MM.1S (cell line): Measurements from ENCODE around the gene WHRN.

Experiments used
- DNase-seq: peaks from one replicate; pipeline ENCODE4 v3.0.0-alpha.2; 2015
- H2AFZ ChIP-seq: fragments of 300-600 bp; sonication (generic); 2 replicates; pipeline ENCODE4 v1.6.0; 2016; ENCODE audit warnings: antibody characterized with exemption, low read length
- H3F3A ChIP-seq: fragments of 300-600 bp; sonication (generic); 2 replicates; pipeline ENCODE4 v1.6.1; 2016; ENCODE audit warnings: mild to moderate bottlenecking, antibody characterized with exemption, low read length, moderate library complexity, mixed read lengths; ENCODE audit not compliant: insufficient read depth
- H3K27ac ChIP-seq: fragments of 300-600 bp; sonication (generic); 2 replicates; pipeline ENCODE4 v1.5.1; 2016; ENCODE audit warnings: mild to moderate bottlenecking, low read length
- H3K27me3 ChIP-seq: fragments of 300-600 bp; sonication (generic); replicated peaks from 2 replicates; pipeline ENCODE4 v1.6.0; 2016; ENCODE audit warnings: low read length; ENCODE audit not compliant: insufficient read depth
- H3K36me3 ChIP-seq: fragments of 300-600 bp; sonication (generic); replicated peaks from 2 replicates; pipeline ENCODE4 v1.6.1; 2016; ENCODE audit warnings: mild to moderate bottlenecking, low read length, mixed read lengths; ENCODE audit not compliant: insufficient read depth
- H3K4me1 ChIP-seq: fragments of 300-600 bp; sonication (generic); 2 replicates; pipeline ENCODE4 v1.6.1; 2016; ENCODE audit warnings: low read length, mixed read lengths
- H3K4me2 ChIP-seq: fragments of 300-600 bp; sonication (generic); 2 replicates; pipeline ENCODE4 v1.6.0; 2016; ENCODE audit warnings: low read depth, low read length
- H3K4me3 ChIP-seq: fragments of 300-600 bp; sonication (generic); 2 replicates; pipeline ENCODE4 v1.5.1; 2016; ENCODE audit warnings: low read length, mixed read lengths
- H3K79me2 ChIP-seq: fragments of 300-600 bp; sonication (generic); 2 replicates; pipeline ENCODE4 v1.6.1; 2016; ENCODE audit warnings: mixed run types, low read length, mixed read lengths
- H3K9ac ChIP-seq: fragments of 300-600 bp; sonication (generic); 2 replicates; pipeline ENCODE4 v1.6.1; 2016; ENCODE audit warnings: low read length, mixed read lengths
- H3K9me2 ChIP-seq: fragments of 300-600 bp; sonication (generic); replicated peaks from 2 replicates; pipeline ENCODE4 v1.6.1; 2016; ENCODE audit warnings: mild to moderate bottlenecking, low read length, mixed read lengths; ENCODE audit not compliant: insufficient read depth
- H3K9me3 ChIP-seq: fragments of 300-600 bp; sonication (generic); replicated peaks from 2 replicates; pipeline ENCODE4 v1.6.1; 2016; ENCODE audit warnings: mild to moderate bottlenecking, low read length, mixed read lengths; ENCODE audit not compliant: insufficient read depth
- H4K20me1 ChIP-seq: fragments of 300-600 bp; sonication (generic); 2 replicates; pipeline ENCODE4 v1.6.1; 2016; ENCODE audit warnings: mild to moderate bottlenecking, low read length, moderate library complexity, mixed read lengths; ENCODE audit not compliant: insufficient read depth
- EZH2 ChIP-seq: fragments of 300-600 bp; sonication (generic); optimal IDR thresholded peaks from 2 replicates; pipeline ENCODE3; 2017; ENCODE audit warnings: low read depth, mild to moderate bottlenecking, antibody characterized with exemption, low read length, mixed read lengths
- EZH2phosphoT487 ChIP-seq: fragments of 300-600 bp; sonication (generic); IDR thresholded peaks from 2 replicates; pipeline ENCODE4 v1.6.1; 2018; ENCODE audit warnings: antibody characterized with exemption, low read length
- TF ChIP-seq, protein P1 (sequence below): fragments of 300-600 bp; sonication (generic); IDR thresholded peaks from 2 replicates; pipeline ENCODE4 v1.5.1; 2016; ENCODE audit warnings: antibody characterized with exemption, low read length, mixed read lengths

WHRN gene

GRCh38 chr9:114373960-114374730 lies 131.1 kb downstream of the WHRN start:
- peaks cover 51% of the 10 kb centered on the region for H3F3A ChIP-seq
- H3K4me1 ChIP-seq, result peaks cover 60% of the 10 kb centered on the region
- no peak for DNase-seq
- H3K27me3 ChIP-seq, result no peaks in the 10 kb centered on the region
- H3K4me3 ChIP-seq, result no peak overlapping the region
- H2AFZ ChIP-seq, result no peak overlapping the region
- no peaks in the 10 kb centered on the region for H4K20me1 ChIP-seq
- no peaks in the 10 kb centered on the region for H3K9me2 ChIP-seq
- TF ChIP-seq EZH2 (no peak), EZH2phosphoT487 (no peak)
- TF ChIP-seq, protein P1, sequence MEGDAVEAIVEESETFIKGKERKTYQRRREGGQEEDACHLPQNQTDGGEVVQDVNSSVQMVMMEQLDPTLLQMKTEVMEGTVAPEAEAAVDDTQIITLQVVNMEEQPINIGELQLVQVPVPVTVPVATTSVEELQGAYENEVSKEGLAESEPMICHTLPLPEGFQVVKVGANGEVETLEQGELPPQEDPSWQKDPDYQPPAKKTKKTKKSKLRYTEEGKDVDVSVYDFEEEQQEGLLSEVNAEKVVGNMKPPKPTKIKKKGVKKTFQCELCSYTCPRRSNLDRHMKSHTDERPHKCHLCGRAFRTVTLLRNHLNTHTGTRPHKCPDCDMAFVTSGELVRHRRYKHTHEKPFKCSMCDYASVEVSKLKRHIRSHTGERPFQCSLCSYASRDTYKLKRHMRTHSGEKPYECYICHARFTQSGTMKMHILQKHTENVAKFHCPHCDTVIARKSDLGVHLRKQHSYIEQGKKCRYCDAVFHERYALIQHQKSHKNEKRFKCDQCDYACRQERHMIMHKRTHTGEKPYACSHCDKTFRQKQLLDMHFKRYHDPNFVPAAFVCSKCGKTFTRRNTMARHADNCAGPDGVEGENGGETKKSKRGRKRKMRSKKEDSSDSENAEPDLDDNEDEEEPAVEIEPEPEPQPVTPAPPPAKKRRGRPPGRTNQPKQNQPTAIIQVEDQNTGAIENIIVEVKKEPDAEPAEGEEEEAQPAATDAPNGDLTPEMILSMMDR, result no peak
- peaks cover 82% of the 10 kb centered on the region for H3K79me2 ChIP-seq
- H3K36me3 ChIP-seq, result peaks cover 8% of the 10 kb centered on the region
- peak overlapping the region; percentile 68; the same call in 1 of the 2 replicates for H3K9ac ChIP-seq
- peak overlapping the region; percentile 98 for H3K27ac ChIP-seq
- no peaks in the 10 kb centered on the region for H3K9me3 ChIP-seq
- peak overlapping the region; percentile 87; the same call in 1 of the 2 replicates for H3K4me2 ChIP-seq

GRCh38 chr9:114372921-114373448 lies 132.3 kb downstream of the WHRN start:
- Histone ChIP-seq H3K9me3 (no peaks in the 10 kb centered on the region), H3K4me3 (peak overlapping the region; percentile 8; the same call in 1 of the 2 replicates), H3K9me2 (no peaks in the 10 kb centered on the region), H2AFZ (0 out of 2 replicates have a peak overlapping the region, but pooled peaks have one; percentile 4), H3K9ac (peak overlapping the region; percentile 79), H3K4me1 (peaks cover 70% of the 10 kb centered on the region), H3K36me3 (0 out of 2 replicates have a peak, but pooled peaks cover 9% of the 10 kb centered on the region), H4K20me1 (no peaks in the 10 kb centered on the region), H3K79me2 (peaks cover 80% of the 10 kb centered on the region), H3K27me3 (no peaks in the 10 kb centered on the region), H3K4me2 (peak overlapping the region; percentile 87), H3F3A (peaks cover 60% of the 10 kb centered on the region), H3K27ac (peak overlapping the region; percentile 98)
- DNase-seq, result peak; percentile 92
- TF ChIP-seq EZH2 (no peak), EZH2phosphoT487 (no peak)
- TF ChIP-seq, protein P1, result no peak; the same call in 1 of the 2 replicates

DNA sequence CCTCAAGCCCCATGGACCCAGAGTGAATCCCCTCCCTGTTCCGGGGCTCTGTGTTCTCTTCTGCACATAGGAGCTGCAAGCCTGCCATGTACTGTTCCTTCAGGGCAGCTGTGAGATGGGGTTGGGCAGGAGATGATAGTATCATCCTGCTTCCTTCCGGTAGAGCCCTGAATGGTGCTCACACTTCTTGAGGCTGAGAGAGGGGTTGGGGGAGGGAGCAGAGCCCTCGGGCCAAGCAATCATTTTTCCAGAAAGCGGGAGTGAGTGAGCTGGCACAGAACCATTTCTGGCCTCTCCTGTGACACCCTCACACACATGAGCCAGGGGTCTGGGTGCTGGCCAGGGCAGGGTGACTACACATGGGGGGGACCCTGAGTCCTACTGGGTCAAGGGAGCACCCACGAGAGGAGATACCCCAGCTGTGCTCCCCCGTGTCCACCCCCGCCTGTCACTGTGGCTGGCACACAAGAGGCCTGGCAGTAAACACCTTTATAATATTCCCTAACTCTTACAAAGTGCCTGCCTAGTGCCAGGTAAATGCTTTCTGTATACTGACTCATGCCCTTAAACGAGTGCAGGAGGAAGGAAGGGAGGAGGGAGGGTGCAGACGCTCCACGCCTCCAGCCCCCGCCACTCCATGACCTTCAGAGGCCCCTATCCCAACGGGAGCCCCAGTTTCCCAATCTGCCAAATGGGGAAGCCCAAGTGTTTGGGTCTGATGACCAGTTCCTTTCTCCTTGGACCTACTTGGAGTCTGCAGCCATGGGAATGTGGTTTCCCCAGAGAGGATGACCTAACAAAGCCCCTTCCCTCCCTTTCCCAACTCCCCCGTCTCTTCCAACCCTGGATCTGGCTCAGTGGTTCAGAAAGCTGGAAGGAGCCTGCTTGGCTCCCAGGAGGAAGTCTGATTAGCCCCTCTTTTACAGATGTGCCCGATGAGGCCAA lies 133.0 kb downstream of the WHRN start:
- Histone ChIP-seq H3K4me1 (peaks cover 78% of the 10 kb centered on the region), H2AFZ (no peak overlapping the region), H3K4me2 (peak overlapping the region; percentile 87), H4K20me1 (no peaks in the 10 kb centered on the region), H3F3A (peaks cover 67% of the 10 kb centered on the region), H3K9ac (peak overlapping the region; percentile 79), H3K9me3 (no peaks in the 10 kb centered on the region), H3K27me3 (no peaks in the 10 kb centered on the region), H3K79me2 (peaks cover 78% of the 10 kb centered on the region), H3K36me3 (0 out of 2 replicates have a peak, but pooled peaks cover 9% of the 10 kb centered on the region), H3K27ac (peak overlapping the region; percentile 98), H3K4me3 (peak overlapping the region; percentile 35), H3K9me2 (no peaks in the 10 kb centered on the region)
- TF ChIP-seq EZH2phosphoT487 (no peak), EZH2 (no peak)
- TF ChIP-seq, protein P1, result no peak
- peak; percentile 73 for DNase-seq
